ENCODE data around the gene ARID4A. TPM values are rescaled to one million over a fixed set of nuclear protein-coding genes. Genes with fewer than 3 reads are reported as not detected.
A peak's percentile ranks its signal among the peaks of the same experiment; 100 is the strongest.

Gene ARID4A
- total and polyA plus RNA-seq, 2 of the 13 experiments (the other 11 are each of a cell fraction or from before 2014, with no cell fraction given): 7.2 to 9.7 TPM

DNA sequence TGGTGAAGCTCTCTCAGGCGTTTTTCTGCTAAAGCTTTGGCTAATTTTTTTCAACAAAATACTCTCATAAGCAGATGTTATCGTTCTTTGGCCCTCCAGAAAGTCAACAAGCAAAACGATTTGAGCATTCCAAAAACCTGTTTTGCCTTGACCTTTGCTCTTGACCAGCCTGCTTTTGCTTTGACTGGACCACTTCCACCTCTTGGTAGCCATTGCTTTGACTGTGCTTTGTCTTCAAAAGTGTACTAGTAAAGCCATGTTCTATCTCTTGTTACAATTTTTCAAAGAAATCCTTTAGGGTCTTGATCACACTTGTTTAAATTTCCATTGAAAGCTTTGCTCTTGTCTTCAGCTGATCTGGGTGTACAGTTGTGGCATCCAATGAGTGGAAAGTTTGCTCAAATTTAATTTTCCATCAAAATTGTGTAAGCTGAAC is 10.7 kb upstream of the ARID4A start (continued):
- TF ChIP-seq, protein P1, sequence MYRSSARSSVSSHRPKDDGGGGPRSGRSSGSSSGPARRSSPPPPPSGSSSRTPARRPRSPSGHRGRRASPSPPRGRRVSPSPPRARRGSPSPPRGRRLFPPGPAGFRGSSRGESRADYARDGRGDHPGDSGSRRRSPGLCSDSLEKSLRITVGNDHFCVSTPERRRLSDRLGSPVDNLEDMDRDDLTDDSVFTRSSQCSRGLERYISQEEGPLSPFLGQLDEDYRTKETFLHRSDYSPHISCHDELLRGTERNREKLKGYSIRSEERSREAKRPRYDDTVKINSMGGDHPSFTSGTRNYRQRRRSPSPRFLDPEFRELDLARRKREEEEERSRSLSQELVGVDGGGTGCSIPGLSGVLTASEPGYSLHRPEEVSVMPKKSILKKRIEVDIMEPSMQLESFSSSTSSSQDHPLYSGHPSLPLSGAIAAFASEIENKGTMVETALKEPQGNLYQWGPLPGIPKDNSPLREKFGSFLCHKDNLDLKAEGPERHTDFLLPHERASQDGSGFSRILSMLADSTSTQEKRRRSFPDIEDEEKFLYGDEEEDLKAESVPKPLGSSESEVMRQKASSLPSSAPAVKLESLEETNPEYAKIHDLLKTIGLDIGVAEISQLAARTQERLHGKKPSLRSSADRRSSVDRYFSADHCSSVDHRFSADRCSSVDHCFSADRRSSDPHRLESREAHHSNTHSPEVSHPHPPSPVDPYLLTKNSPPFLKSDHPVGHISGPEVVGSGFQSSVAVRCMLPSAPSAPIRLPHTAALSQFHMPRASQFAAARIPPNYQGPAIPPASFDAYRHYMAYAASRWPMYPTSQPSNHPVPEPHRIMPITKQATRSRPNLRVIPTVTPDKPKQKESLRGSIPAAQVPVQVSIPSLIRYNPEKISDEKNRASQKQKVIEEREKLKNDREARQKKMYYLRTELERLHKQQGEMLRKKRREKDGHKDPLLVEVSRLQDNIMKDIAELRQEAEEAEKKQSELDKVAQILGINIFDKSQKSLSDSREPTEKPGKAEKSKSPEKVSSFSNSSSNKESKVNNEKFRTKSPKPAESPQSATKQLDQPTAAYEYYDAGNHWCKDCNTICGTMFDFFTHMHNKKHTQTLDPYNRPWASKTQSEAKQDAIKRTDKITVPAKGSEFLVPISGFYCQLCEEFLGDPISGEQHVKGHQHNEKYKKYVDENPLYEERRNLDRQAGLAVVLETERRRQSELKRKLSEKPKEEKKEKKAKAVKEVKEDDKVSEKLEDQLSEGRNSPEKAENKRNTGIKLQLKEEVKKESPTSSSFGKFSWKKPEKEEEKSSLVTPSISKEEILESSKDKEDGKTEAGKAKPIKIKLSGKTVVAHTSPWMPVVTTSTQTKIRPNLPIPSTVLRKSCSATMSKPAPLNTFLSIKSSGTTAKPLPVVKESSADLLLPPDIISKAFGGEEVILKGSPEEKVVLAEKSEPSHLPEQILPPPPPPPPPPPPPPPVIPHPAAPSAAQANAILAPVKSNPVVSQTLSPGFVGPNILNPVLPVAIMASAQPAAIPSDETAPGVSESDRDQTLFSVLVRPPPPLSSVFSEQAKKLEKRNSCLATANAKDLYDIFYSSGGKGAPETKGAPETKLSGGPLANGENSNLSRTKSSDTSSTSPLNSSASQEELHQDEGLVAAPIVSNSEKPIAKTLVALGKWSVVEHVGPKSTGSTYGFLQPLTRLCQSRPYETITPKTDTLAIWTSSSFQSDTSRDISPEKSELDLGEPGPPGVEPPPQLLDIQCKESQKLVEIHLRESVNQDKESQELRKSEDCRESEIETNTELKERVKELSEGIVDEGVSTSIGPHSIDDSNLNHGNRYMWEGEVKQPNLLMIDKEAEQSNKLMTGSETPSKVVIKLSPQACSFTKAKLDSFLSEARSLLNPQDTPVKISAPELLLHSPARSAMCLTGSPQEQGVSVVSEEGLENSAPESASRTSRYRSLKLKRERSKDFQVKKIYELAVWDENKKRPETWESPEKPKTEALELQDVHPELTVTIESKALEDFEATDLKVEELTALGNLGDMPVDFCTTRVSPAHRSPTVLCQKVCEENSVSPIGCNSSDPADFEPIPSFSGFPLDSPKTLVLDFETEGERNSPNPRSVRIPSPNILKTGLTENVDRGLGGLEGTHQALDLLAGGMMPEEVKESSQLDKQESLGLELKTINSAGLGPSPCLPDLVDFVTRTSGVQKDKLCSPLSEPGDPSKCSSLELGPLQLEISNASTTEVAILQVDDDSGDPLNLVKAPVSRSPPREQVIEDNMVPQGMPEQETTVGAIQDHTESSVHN (CRISPR knock-in tag; IDR thresholded peaks at IDR 0.05): no peak
- no peak for TF ChIP-seq ZNF839 (CRISPR knock-in tag; IDR thresholded peaks at IDR 0.05; ENCODE audit: borderline replicate concordance)
- no peak for TF ChIP-seq MED8 (CRISPR knock-in tag; IDR thresholded peaks at IDR 0.05; ENCODE audit: insufficient replicate concordance)
- peak; percentile 33 for TF ChIP-seq FOSL2 (CRISPR knock-in tag; IDR thresholded peaks at IDR 0.05)
- no peak for TF ChIP-seq SKI (IDR thresholded peaks at IDR 0.05; ENCODE audit: partially characterized antibody)
- no peak for TF ChIP-seq ZNF552 (CRISPR knock-in tag; IDR thresholded peaks at IDR 0.05; ENCODE audit: borderline replicate concordance)
- no peak for TF ChIP-seq XBP1 (CRISPR knock-in tag; IDR thresholded peaks at IDR 0.05)
- no peak for TF ChIP-seq CBX1 (IDR thresholded peaks at IDR 0.05; ENCODE audit: low read depth)
- no peak for TF ChIP-seq NONO (IDR thresholded peaks at IDR 0.05)
- 0 out of 2 replicates have a peak, but pooled peaks have one; percentile 26 for TF ChIP-seq NONO (CRISPR knock-in tag; conservative IDR thresholded peaks at IDR 0.05)
- TF ChIP-seq ZNF614 (CRISPR knock-in tag; IDR thresholded peaks at IDR 0.05; ENCODE audit: borderline replicate concordance): peak; percentile 79; the same call in 1 of the 2 replicates
- TF ChIP-seq ZNF557 (CRISPR knock-in tag; IDR thresholded peaks at IDR 0.05): no peak
- TF ChIP-seq ZKSCAN8 (CRISPR knock-in tag; IDR thresholded peaks at IDR 0.05; ENCODE audit: borderline replicate concordance): no peak
- TF ChIP-seq ZNF674 (CRISPR knock-in tag; IDR thresholded peaks at IDR 0.05; ENCODE audit: low read depth): no peak
- no peak for TF ChIP-seq ZNF354B (CRISPR knock-in tag; IDR thresholded peaks at IDR 0.05)
- no peak for TF ChIP-seq GLI4 (CRISPR knock-in tag; IDR thresholded peaks at IDR 0.05; ENCODE audit: borderline replicate concordance)
- TF ChIP-seq NR2F6 (IDR thresholded peaks at IDR 0.05): peak; percentile 98
- TF ChIP-seq NR2F6 (CRISPR knock-in tag; IDR thresholded peaks at IDR 0.05): peak; percentile 99
- TF ChIP-seq FOXP1 (IDR thresholded peaks at IDR 0.05): no peak
- TF ChIP-seq FOXP1 (CRISPR knock-in tag; IDR thresholded peaks at IDR 0.05): no peak
- TF ChIP-seq, protein P2, sequence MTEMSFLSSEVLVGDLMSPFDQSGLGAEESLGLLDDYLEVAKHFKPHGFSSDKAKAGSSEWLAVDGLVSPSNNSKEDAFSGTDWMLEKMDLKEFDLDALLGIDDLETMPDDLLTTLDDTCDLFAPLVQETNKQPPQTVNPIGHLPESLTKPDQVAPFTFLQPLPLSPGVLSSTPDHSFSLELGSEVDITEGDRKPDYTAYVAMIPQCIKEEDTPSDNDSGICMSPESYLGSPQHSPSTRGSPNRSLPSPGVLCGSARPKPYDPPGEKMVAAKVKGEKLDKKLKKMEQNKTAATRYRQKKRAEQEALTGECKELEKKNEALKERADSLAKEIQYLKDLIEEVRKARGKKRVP (CRISPR knock-in tag; IDR thresholded peaks at IDR 0.05): no peak
- TF ChIP-seq ADNP (CRISPR knock-in tag; IDR thresholded peaks at IDR 0.05): no peak
- no peak for TF ChIP-seq POLR2AphosphoS5 (IDR thresholded peaks at IDR 0.05; ENCODE audit: low read depth, low read length)
- TF ChIP-seq ZNF367 (CRISPR knock-in tag; IDR thresholded peaks at IDR 0.05; ENCODE audit: borderline replicate concordance): no peak
- TF ChIP-seq AHR (CRISPR knock-in tag; IDR thresholded peaks at IDR 0.05): no peak
- no peak for TF ChIP-seq ZNF432 (CRISPR knock-in tag; IDR thresholded peaks at IDR 0.05; ENCODE audit: borderline replicate concordance)

Data from HepG2 (cell line).